Islet precursor cell (in vitro differentiated cells): ENCODE data around the gene NPAS3.

Source experiments
- DNase-seq: peaks from one replicate; pipeline ENCODE4 v3.0.0-alpha.2; 2018

Gene NPAS3

GRCh38 chr14:33492491-33492890, 553.8 kb downstream of the NPAS3 start:
- DNase-seq: no peak

DNA sequence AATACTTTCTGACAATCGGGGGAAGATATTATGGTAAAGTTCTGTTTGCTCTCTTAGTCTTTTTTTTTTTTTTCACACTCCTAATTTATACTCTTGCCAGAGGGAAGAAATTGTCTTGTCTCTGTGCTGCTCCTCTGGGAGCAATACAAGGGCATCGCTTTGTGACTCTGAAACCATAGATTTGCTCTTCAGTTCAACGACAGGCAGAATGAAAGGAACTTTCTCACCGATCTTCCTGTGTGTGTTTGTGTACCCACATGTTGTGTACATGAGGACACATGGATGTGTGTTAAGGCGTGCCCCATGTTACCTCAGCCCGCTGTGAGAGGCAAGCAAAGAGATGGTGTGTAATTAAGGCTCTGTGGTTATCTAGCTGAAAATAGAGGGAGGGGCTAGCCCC, 554.6 kb downstream of the NPAS3 start:
- DNase-seq: no peak

- DNase-seq: no peak
These were observed 555.3 kb downstream of the NPAS3 start for GRCh38 chr14:33493990-33494389.

DNA sequence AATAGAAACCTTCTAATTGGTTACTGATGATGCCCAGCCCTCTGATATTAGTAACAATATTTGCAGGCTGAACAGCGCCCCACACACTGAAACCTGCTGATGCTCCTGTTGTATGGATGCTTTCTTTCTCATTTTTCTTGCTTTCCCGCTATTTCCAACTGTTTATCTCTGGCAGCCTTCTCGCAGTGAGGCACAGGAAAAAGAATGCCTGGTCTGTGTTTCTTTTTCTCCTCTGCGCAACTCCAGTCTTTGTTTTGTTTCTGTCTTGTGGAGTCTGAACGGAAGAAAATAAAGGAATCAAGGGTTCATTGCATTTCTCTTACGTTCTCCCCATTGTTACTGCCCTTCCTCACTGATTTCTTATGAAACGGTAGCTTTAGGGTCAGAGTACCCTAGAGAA, 561.0 kb downstream of the NPAS3 start:
- DNase-seq: no peak

GRCh38 chr14:33504246-33505099, 565.8 kb downstream of the NPAS3 start:
- DNase-seq: no peak

GRCh38 chr14:33505266-33505962, 566.7 kb downstream of the NPAS3 start:
- no peak for DNase-seq

DNA sequence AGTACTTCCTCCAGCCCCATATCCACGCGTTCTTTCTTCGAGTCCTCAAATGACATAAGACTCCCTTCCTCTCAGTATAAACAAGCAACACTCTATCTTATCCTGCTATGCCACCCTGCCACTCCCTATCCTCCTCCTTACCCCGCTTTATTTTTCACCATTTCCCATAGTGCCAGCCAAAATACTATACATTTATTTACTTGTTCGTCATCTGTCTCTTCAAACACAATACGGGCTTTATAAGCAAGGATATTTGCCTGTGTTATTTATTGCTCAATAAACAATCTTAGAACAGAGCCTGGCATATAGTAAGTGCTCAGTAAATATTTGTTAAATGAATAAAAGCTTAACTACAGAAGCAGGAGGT, 567.3 kb downstream of the NPAS3 start:
- DNase-seq: no peak

- no peak for DNase-seq
These were observed 569.7 kb downstream of the NPAS3 start for GRCh38 chr14:33508126-33509062.

GRCh38 chr14:33509454-33509853, 570.8 kb downstream of the NPAS3 start:
- DNase-seq: no peak

DNA sequence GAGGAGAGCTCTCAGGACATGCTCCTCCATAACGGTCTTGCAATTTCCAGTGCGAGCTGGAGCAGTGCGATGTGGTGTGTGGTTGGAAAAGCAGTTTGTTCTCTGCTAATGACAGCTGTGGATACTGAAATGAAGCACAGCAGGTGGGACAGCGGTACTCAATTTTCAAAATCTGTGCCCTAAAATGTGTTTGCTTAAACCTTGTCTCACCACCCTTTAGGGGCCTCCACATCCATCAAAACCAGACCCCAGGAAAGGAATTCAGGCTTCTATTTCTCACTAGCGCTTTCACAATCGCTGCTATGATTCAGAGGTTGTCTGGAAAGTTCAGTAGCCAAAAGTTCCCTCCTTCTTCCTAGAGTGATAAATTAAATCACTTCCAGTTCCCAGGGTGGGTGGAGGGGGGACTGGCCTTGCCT, 571.4 kb downstream of the NPAS3 start:
- DNase-seq: no peak

GRCh38 chr14:33510991-33511390, 572.3 kb downstream of the NPAS3 start:
- DNase-seq: no peak

GRCh38 chr14:33511851-33512640, 573.4 kb downstream of the NPAS3 start:
- DNase-seq: no peak

- no peak for DNase-seq
These were observed 576.8 kb downstream of the NPAS3 start for GRCh38 chr14:33515441-33515840.

GRCh38 chr14:33515899-33516298, 577.2 kb downstream of the NPAS3 start:
- DNase-seq: no peak

GRCh38 chr14:33516898-33517436, 578.3 kb downstream of the NPAS3 start:
- DNase-seq: no peak

DNA sequence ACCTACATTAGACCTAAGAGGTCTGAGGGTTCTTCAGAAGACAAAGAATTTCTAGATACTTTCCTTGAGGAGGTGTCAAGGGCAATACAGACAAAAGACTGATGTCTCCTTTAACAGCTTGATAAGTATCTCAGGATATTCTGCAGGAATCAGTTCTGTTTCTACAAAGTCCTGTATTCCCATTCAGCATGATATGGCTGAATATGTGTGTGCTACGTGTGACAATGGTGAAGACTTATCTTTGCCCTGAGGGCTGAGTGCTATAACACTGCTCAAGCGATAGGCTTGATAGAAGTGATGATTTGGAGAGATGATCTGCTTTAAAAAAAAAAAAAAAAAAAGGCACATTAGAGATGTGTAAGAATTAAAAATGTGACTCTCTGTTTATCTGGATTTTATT, 582.5 kb downstream of the NPAS3 start:
- no peak for DNase-seq

DNA sequence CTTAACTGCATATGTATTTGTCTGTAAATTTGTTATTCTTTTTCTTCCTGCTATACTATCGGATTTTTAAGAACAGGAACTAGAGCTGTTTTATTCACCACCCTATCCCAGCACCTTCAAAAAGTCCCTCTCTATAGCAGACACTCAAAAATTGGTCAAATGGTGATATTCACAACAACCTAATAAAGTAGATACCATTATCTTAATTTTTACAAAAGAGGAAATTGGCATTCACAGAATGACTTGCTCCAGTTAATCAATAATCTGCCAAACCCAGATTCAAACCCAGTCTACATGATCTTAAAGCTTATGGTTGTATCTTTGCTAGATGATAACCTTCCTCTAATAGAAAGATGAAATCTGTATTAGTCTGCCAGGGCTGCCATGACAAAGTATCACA, 585.6 kb downstream of the NPAS3 start:
- DNase-seq: no peak

- DNase-seq: no peak
These were observed 586.9 kb downstream of the NPAS3 start for GRCh38 chr14:33525626-33526025.

- DNase-seq: no peak
These were observed 588.5 kb downstream of the NPAS3 start for GRCh38 chr14:33527023-33527634.

- no peak for DNase-seq
These were observed 590.0 kb downstream of the NPAS3 start for GRCh38 chr14:33528655-33529054.
